Mucosa of gallbladder (tissue), 1 donor: ENCODE data around the gene IQSEC3. TPM values are rescaled to one million over a fixed set of nuclear protein-coding genes. Genes with fewer than 3 reads are reported as not detected.
"Not testable (repeated sequence)": the region's sequence is repeated elsewhere in the genome, so short reads cannot be mapped to it uniquely, and the experiment has no call there.

Experiments
- DNase-seq: peaks from one replicate; pipeline ENCODE4 v3.0.0-alpha.2; 2020; ENCODE audit warnings: low spot score
- total RNA-seq: library from RNA; stranded (reverse); gene quantifications from one replicate; pipeline ENCODE4 v1.2.1, GENCODE V29; 2021
- donor health status: DM: no; HTN: no; CAD: no.

The IQSEC3 gene
- 1.6 TPM for total RNA-seq

- DNase-seq: not testable (repeated sequence)
Observed at GRCh38 chr12:66428-66781, at the start of gene IQSEC3. Gene IQSEC3 (plus strand): TSS chr12:66767. CDS start chr12:66883, 116 bp downstream.

- not testable (repeated sequence) for DNase-seq
Observed at GRCh38 chr12:17370-18340, 48.9 kb upstream of the IQSEC3 start.

GRCh38 chr12:18821-19567, 47.6 kb upstream of the IQSEC3 start:
- DNase-seq: not testable (repeated sequence)

GRCh38 chr12:19906-20305, 46.7 kb upstream of the IQSEC3 start:
- DNase-seq: not testable (repeated sequence)

- DNase-seq: no peak
Observed at GRCh38 chr12:20757-21156, 45.8 kb upstream of the IQSEC3 start.

GRCh38 chr12:21301-22189, 45.0 kb upstream of the IQSEC3 start:
- DNase-seq: no peak

GRCh38 chr12:22190-22529, 44.4 kb upstream of the IQSEC3 start:
- DNase-seq: no peak

GRCh38 chr12:22530-23201, 43.9 kb upstream of the IQSEC3 start:
- no peak for DNase-seq

GRCh38 chr12:27904-28303, 38.7 kb upstream of the IQSEC3 start:
- DNase-seq: not testable (repeated sequence)

- not testable (repeated sequence) for DNase-seq
Observed at GRCh38 chr12:38775-39174, 27.8 kb upstream of the IQSEC3 start.

GRCh38 chr12:39555-40265, 26.9 kb upstream of the IQSEC3 start:
- not testable (repeated sequence) for DNase-seq

GRCh38 chr12:44352-44751, 22.2 kb upstream of the IQSEC3 start:
- not testable (repeated sequence) for DNase-seq

- DNase-seq: not testable (repeated sequence)
Observed at GRCh38 chr12:45235-45990, 21.2 kb upstream of the IQSEC3 start.

- DNase-seq: not testable (repeated sequence)
Observed at GRCh38 chr12:45991-46358, 20.6 kb upstream of the IQSEC3 start.

- not testable (repeated sequence) for DNase-seq
Observed at GRCh38 chr12:46542-46941, 20.0 kb upstream of the IQSEC3 start.

- DNase-seq: not testable (repeated sequence)
Observed at GRCh38 chr12:47699-48226, 18.8 kb upstream of the IQSEC3 start.

GRCh38 chr12:49149-49548, 17.4 kb upstream of the IQSEC3 start:
- DNase-seq: not testable (repeated sequence)

GRCh38 chr12:51087-51486, 15.5 kb upstream of the IQSEC3 start:
- not testable (repeated sequence) for DNase-seq

- DNase-seq: not testable (repeated sequence)
Observed at GRCh38 chr12:51962-52361, 14.6 kb upstream of the IQSEC3 start.
